Keratinocyte (primary cell): ENCODE measurements around the gene DPP7. TPM values are rescaled to one million over a fixed set of nuclear protein-coding genes. Genes with fewer than 3 reads are reported as not detected.

Experiments
- DNase-seq: peaks from one replicate; pipeline ENCODE4 v3.0.0-alpha.2; 2011; ENCODE audit warnings: low read depth, missing footprints, low spot score
- FAIRE-seq: peaks from 2 replicates; lab custom pipeline; 2011; peaks lifted over from hg19 to GRCh38; lab: Jason Lieb, UNC
- H2AFZ ChIP-seq: 2 replicates; pipeline ENCODE4 v1.6.0; 2012; ENCODE audit warnings: low read length, control low read depth, inconsistent platforms; ENCODE audit not compliant: control insufficient read depth
- H3K27ac ChIP-seq: 2 replicates; pipeline ENCODE4 v1.5.1; 2011; ENCODE audit warnings: low read length; ENCODE audit not compliant: control insufficient read depth, insufficient read depth
- H3K27me3 ChIP-seq: 3 replicates; pipeline ENCODE4 v1.6.0; 2011; ENCODE audit warnings: low read length; ENCODE audit not compliant: control insufficient read depth, insufficient read depth; ENCODE audit errors: extremely low read depth
- H3K36me3 ChIP-seq, 2 experiments: 2 replicates in 1 of 2; 3 replicates in 1 of 2; pipeline ENCODE4 v1.5.1; 2011; ENCODE audit warnings: low read length in 2 of 2, mild to moderate bottlenecking in 1 of 2; ENCODE audit not compliant: control insufficient read depth in 2 of 2, insufficient read depth in 2 of 2; ENCODE audit errors: extremely low read depth in 1 of 2
- H3K4me1 ChIP-seq: 3 replicates; pipeline ENCODE4 v1.5.1; 2011; ENCODE audit warnings: low read length; ENCODE audit not compliant: control insufficient read depth, insufficient read depth; ENCODE audit errors: extremely low read depth
- H3K4me2 ChIP-seq: 3 replicates; pipeline ENCODE4 v1.6.0; 2011; ENCODE audit warnings: low read depth, low read length; ENCODE audit not compliant: control insufficient read depth, insufficient read depth; ENCODE audit errors: extremely low read depth
- H3K4me3 ChIP-seq, 3 experiments: fragments of 200-600 bp in 1 of 3; sonication (generic) in 1 of 3; 2 replicates in 2 of 3; 3 replicates in 1 of 3; pipeline ENCODE4 v1.5.1; 2011 to 2016; ENCODE audit warnings: low read length in 3 of 3, mild to moderate bottlenecking in 3 of 3, control low read depth in 2 of 3, inconsistent platforms in 1 of 3, low read depth in 1 of 3, mixed read lengths in 1 of 3, mixed run types in 1 of 3, moderate library complexity in 1 of 3; ENCODE audit not compliant: control insufficient read depth in 2 of 3, insufficient read depth in 2 of 3; ENCODE audit errors: extremely low read depth in 1 of 3
- H3K79me2 ChIP-seq: 2 replicates; pipeline ENCODE4 v1.6.0; 2012; ENCODE audit warnings: low read length; ENCODE audit not compliant: control insufficient read depth, insufficient read depth
- H3K9ac ChIP-seq: 3 replicates; pipeline ENCODE4 v1.6.0; 2011; ENCODE audit warnings: low read length; ENCODE audit not compliant: control insufficient read depth, insufficient read depth; ENCODE audit errors: extremely low read depth
- H3K9me1 ChIP-seq: 3 replicates; pipeline ENCODE4 v1.6.0; 2011; ENCODE audit warnings: low read length; ENCODE audit not compliant: control insufficient read depth, insufficient read depth; ENCODE audit errors: extremely low read depth
- H3K9me3 ChIP-seq: 2 replicates; pipeline ENCODE4 v1.5.1; 2012; ENCODE audit warnings: low read depth, low read length; ENCODE audit not compliant: control insufficient read depth
- H4K20me1 ChIP-seq: 3 replicates; pipeline ENCODE4 v1.6.0; 2011; ENCODE audit warnings: low read length; ENCODE audit not compliant: control insufficient read depth, insufficient read depth; ENCODE audit errors: extremely low read depth
- EZH2 ChIP-seq: IDR thresholded peaks from one replicate; pipeline ENCODE4 v1.6.1; 2012; ENCODE audit warnings: inconsistent platforms, mild to moderate bottlenecking, low read length, moderate library complexity
- dilution Hi-C: fragments of 300-500 bp; cut with MboI; formaldehyde crosslinking; loops from one replicate; pipeline ENCODE4 v1.7.0; 2020; ENCODE audit warnings: low sequenced_read_pairs; ENCODE audit not compliant: extremely low pct_ligation_motif_present
- polyA plus RNA-seq, 5 experiments: library from polyadenylated mRNA; depleted of rRNA in 3 of 5; stranded (reverse) in 3 of 5; stranded (forward) in 1 of 5; unstranded in 1 of 5; fragments of >200 nt; gene quantifications; 1 replicate in 1 of 5; 2 replicates in 3 of 5; 3 replicates in 1 of 5; pipeline versions ENCODE4 v1.2.1 to v1.2.3, GENCODE V29; 2011 to 2012; ENCODE audit warnings: missing spikeins in 2 of 5, low read depth in 1 of 5, low replicate concordance in 1 of 5
- TF ChIP-seq, protein P1 (sequence below), 3 experiments: IDR thresholded peaks in 1 of 3; conservative IDR thresholded peaks in 1 of 3; optimal IDR thresholded peaks in 1 of 3; 2 replicates in 2 of 3; 3 replicates in 1 of 3; pipeline versions ENCODE3 to v1.5.1; 2011; ENCODE audit warnings: low read length in 3 of 3, mild to moderate bottlenecking in 3 of 3, moderate library complexity in 2 of 3, control low read depth in 1 of 3, inconsistent platforms in 1 of 3; ENCODE audit not compliant: insufficient read depth in 2 of 3; ENCODE audit errors: extremely low read depth in 1 of 3

Gene DPP7
- polyA plus RNA-seq, 1 donor (not counting 4 experiments of a cell fraction or from before 2014, with no cell fraction given): 35.3 TPM

DNA sequence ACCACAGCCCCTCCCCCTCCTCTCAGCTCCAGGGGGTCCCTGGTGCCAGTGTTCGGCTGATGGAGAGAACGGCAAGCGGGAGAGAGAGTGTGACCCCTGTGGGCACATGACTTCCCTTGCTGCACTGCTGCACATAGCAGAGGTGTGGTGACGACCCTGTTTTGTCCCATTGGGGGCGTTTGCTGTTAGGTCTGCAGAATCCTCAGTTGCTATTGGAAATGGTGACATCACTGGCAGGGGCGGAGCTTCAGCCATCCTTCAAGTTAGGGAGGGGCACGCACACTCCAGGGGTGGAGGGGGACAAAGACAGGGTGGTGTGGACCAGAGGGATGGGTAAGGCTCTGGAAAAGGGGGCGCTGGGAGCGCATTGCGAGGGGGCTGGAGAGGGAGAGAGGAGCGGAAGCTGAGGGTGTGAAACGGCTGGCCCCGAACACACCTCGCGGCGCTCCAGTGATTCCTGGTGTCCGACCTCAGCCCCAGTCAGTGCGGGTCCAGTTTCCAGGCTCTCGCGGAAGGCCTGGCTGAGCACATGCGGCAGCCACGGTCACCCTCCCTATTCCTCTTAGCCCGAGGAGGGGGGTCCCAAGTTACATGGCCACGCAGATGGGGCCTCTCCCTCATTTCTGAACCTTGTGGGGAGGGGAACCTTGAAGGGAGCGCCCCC is 23.7 kb upstream of the DPP7 start:
- Histone ChIP-seq H4K20me1 (no peaks in the 10 kb centered on the region), H3K79me2 (no peaks in the 10 kb centered on the region), H3K27me3 (peaks cover 68% of the 10 kb centered on the region), H3K4me2 (no peak overlapping the region), H2AFZ (no peak overlapping the region), H3K9ac (no peak overlapping the region), H3K4me1 (no peaks in the 10 kb centered on the region), H3K27ac (no peak overlapping the region), H3K4me3 (no peak overlapping the region), H3K9me3 (no peaks in the 10 kb centered on the region), H3K36me3 (no peaks in the 10 kb centered on the region), H3K9me1 (no peaks in the 10 kb centered on the region)
- dilution Hi-C loops: no loop called here
- DNase-seq (no peak), FAIRE-seq (no peak)
- TF ChIP-seq, protein P1, sequence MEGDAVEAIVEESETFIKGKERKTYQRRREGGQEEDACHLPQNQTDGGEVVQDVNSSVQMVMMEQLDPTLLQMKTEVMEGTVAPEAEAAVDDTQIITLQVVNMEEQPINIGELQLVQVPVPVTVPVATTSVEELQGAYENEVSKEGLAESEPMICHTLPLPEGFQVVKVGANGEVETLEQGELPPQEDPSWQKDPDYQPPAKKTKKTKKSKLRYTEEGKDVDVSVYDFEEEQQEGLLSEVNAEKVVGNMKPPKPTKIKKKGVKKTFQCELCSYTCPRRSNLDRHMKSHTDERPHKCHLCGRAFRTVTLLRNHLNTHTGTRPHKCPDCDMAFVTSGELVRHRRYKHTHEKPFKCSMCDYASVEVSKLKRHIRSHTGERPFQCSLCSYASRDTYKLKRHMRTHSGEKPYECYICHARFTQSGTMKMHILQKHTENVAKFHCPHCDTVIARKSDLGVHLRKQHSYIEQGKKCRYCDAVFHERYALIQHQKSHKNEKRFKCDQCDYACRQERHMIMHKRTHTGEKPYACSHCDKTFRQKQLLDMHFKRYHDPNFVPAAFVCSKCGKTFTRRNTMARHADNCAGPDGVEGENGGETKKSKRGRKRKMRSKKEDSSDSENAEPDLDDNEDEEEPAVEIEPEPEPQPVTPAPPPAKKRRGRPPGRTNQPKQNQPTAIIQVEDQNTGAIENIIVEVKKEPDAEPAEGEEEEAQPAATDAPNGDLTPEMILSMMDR (optimal IDR thresholded peaks at IDR 0.05 in 1 of 3, IDR thresholded peaks at IDR 0.05 in 1 of 3, conservative IDR thresholded peaks at IDR 0.05 in 1 of 3; ENCODE audit: extremely low read depth in 1 of 3, insufficient read depth in 2 of 3, low read length in 3 of 3): no peak
- TF ChIP-seq EZH2: no peak

- no peaks in the 10 kb centered on the region for H3K4me1 ChIP-seq
- H3K4me2 ChIP-seq: no peak overlapping the region
- H3K79me2 ChIP-seq: no peaks in the 10 kb centered on the region
- dilution Hi-C loops: no loop called here
- FAIRE-seq (no peak), DNase-seq (no peak)
- no peaks in the 10 kb centered on the region for H4K20me1 ChIP-seq
- no peak overlapping the region for H3K4me3 ChIP-seq
- no peaks in the 10 kb centered on the region for H3K9me1 ChIP-seq
- no peaks in the 10 kb centered on the region for H3K9me3 ChIP-seq
- no peaks in the 10 kb centered on the region for H3K36me3 ChIP-seq
- peaks cover 64% of the 10 kb centered on the region for H3K27me3 ChIP-seq
- H2AFZ ChIP-seq: no peak overlapping the region
- no peak overlapping the region for H3K27ac ChIP-seq
- no peak overlapping the region for H3K9ac ChIP-seq
- no peak for TF ChIP-seq EZH2
- TF ChIP-seq, protein P1 (optimal IDR thresholded peaks at IDR 0.05 in 1 of 3, IDR thresholded peaks at IDR 0.05 in 1 of 3, conservative IDR thresholded peaks at IDR 0.05 in 1 of 3; ENCODE audit: extremely low read depth in 1 of 3, insufficient read depth in 2 of 3, low read length in 3 of 3): no peak
Measured at GRCh38 chr9:137136881-137137607, 22.5 kb upstream of the DPP7 start.
